Large intestine (tissue), 3 donors: Measurements from ENCODE around the gene LGR6. TPM values are rescaled to one million over a fixed set of nuclear protein-coding genes. Genes with fewer than 3 reads are reported as not detected.

Source experiments
- DNase-seq, 2 donors: peaks; one replicate each; pipeline versions ENCODE4 v3.0.0 to v3.0.0-alpha.2; 2013
- H3K27ac ChIP-seq: one replicate; pipeline ENCODE4 v1.5.1; 2013; ENCODE audit warnings: low read length
- H3K27me3 ChIP-seq: 2 replicates; pipeline ENCODE4 v1.6.1; 2013; ENCODE audit warnings: low read length; ENCODE audit not compliant: control insufficient read depth, insufficient read depth
- H3K36me3 ChIP-seq: 2 replicates; pipeline ENCODE4 v1.6.1; 2013; ENCODE audit warnings: low read length; ENCODE audit not compliant: control insufficient read depth, insufficient read depth
- H3K4me1 ChIP-seq: one replicate; pipeline ENCODE4 v1.6.1; 2013; ENCODE audit warnings: low read length; ENCODE audit not compliant: control insufficient read depth, insufficient read depth
- H3K4me3 ChIP-seq: one replicate; pipeline ENCODE4 v1.5.1; 2013; ENCODE audit warnings: low read length
- H3K9me3 ChIP-seq: one replicate; pipeline ENCODE4 v1.6.1; 2013; ENCODE audit warnings: mild to moderate bottlenecking, low read depth, low read length, moderate library complexity; ENCODE audit not compliant: control insufficient read depth
- WGBS: methylation state at CpG from one replicate; pipeline ENCODE4 v1.1.5; 2013; ENCODE audit warnings: low lambda C conversion rate; ENCODE audit not compliant: insufficient coverage; 5-methylcytosine and 5-hydroxymethylcytosine counted together
- polyA plus RNA-seq: library from polyadenylated mRNA; unstranded; fragments of 120-200 nt; gene quantifications from one replicate; pipeline ENCODE4 v1.2.1, GENCODE V29; 2013

The LGR6 gene
- polyA plus RNA-seq, 1 donor = 0.36 TPM

DNA sequence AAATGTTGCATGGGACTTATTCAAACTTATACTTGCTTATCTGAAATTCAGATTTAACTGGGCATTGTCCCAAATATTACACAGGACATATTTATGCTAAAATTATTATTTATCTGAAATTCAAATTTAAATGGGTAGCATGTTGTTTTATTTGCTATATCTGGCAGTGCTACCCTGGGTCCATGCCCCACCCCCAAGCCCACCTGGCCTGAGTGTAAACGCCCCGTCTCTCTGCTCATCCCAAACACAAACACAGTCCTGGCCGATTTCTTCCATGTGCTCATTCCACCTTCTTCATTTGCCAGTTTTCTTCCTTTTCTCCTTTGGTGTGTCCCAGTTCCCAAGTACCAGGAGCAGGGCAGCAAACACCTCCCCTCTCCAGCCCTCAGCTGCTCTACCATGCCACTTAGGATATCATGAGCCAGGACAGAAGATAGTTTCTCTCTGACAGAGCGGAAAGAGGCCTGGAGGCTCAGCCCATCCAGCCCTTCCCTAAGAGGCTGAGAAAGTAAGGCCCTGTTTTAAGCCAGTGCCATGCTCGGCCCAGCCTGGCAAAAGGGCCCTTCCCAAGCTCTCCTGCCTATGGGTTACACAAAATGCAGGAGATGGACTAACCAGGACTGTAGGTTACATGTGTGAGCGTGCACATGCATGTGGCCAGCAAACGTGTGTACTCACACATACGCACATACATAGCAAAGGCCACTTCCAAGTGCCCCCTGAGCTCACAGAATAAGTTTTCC is 78.7 kb downstream of the LGR6 start:
- H3K9me3 ChIP-seq = no peaks in the 10 kb centered on the region
- H3K4me1 ChIP-seq = no peaks in the 10 kb centered on the region
- no peaks in the 10 kb centered on the region for H3K36me3 ChIP-seq
- WGBS = 57% methylated on average over 1 of the region's 8 CpGs
- no peak for DNase-seq
- H3K27ac ChIP-seq = no peak overlapping the region
- no peaks in the 10 kb centered on the region for H3K27me3 ChIP-seq
- H3K4me3 ChIP-seq = no peak overlapping the region

DNA sequence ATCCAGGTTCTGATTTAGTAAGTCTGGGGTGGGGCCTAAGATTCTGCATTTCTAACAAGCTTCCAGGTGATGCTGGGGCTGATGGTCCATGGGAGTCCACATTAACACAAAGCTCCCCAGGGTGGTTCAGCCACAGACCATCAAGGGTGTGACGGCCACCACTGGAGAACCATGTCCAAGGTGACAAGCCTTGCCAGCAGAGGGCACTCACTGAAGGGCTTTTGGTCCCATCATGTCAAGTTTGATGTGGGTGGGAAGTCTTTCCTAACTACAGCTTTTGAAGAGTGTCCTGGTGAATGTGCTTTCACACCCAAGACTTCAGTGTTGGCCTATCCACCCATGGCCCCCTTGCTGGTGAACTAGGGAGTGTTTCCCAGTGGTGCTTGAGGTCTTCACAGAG is 81.0 kb downstream of the LGR6 start:
- WGBS = no CpG with 5 or more reads among the region's 1 CpG
- Histone ChIP-seq H3K27me3 (no peaks in the 10 kb centered on the region), H3K27ac (no peak overlapping the region), H3K36me3 (no peaks in the 10 kb centered on the region), H3K9me3 (no peaks in the 10 kb centered on the region), H3K4me3 (no peak overlapping the region), H3K4me1 (no peaks in the 10 kb centered on the region)
- peak in 1 of 2 donors; percentile 23 for DNase-seq

DNA sequence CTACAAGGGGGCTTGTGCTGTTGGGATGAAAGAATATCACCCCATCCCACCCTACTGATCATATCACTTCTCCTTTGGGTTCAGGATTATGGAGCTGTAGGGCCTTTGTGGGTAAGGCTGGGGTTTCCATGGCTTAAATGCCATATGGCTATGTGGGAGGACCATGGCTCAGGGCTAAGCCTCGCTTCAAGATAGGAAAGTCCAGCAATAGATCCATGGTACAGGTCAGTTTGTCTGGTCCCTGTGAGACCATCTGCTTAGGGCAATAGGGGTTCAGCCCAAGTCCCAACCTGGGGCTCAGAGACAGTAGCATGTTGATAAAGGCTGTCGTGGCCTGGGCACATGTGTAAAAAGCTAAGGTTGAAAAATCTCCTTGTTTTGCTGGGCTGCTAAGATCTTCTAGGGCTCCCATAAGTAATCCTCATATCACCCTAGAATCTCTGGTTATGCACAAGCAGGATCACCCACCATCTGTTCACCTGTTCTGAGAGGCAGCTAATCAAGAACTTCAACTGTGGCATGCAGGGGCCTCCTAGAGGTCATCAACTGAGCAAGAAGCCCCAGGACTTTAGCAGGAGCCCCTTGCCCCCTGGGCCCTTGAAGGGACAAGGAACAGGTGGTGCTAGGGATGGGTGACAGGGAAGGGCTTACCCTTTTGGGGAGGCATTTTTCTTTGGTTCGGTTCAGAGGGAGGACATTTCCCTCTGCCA is 81.6 kb downstream of the LGR6 start:
- WGBS = no CpG with 5 or more reads among the region's 3 CpGs
- Histone ChIP-seq H3K27ac (no peak overlapping the region), H3K4me1 (no peaks in the 10 kb centered on the region), H3K9me3 (no peaks in the 10 kb centered on the region), H3K36me3 (no peaks in the 10 kb centered on the region), H3K27me3 (no peaks in the 10 kb centered on the region), H3K4me3 (no peak overlapping the region)
- DNase-seq = no peak

DNA sequence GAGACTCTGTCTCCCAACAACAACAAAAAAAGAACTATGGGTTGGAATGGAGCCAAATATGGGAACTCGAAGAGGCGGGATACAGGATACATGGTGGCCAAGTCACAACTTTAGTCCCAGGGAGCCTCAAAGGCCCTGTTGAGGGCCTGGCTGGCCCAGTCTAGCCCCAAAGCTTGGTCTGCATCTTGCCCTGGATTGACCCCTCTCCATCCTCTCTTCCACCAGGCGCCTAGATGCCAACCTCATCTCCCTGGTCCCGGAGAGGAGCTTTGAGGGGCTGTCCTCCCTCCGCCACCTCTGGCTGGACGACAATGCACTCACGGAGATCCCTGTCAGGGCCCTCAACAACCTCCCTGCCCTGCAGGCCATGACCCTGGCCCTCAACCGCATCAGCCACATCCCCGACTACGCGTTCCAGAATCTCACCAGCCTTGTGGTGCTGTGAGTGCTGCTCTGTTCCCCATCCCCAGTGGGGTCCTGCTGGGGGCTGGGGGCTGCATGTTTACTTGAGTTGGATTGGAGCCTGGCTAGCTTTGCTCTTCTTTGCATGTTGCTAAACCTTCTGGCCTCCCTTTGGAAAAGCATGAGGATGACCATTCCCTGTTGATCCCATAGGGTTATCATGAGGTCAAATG is 82.6 kb downstream of the LGR6 start:
- Histone ChIP-seq H3K27ac (no peak overlapping the region), H3K36me3 (no peaks in the 10 kb centered on the region), H3K9me3 (no peaks in the 10 kb centered on the region), H3K4me3 (no peak overlapping the region), H3K4me1 (no peaks in the 10 kb centered on the region), H3K27me3 (no peaks in the 10 kb centered on the region)
- no peak for DNase-seq
- no CpG with 5 or more reads among the region's 11 CpGs for WGBS

DNA sequence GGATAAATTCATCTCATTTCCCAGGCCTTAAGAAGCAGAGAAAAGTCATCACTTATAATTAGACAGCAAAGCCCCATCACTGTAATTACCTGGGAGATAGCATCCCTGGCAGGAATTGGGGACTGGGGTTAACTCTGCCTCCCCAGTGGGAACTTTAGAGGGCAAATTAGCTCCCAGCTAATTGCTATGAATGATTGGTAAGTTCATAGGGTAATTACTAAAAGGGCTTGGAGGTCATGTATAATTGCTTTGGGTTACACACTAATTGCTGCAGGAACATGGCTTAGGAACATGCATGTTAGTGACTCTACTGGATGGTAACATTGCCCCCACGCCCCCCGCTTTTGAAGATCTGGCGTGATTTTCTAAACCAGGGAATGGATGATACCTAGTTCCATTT is 83.3 kb downstream of the LGR6 start:
- no peak for DNase-seq
- no peaks in the 10 kb centered on the region for H3K36me3 ChIP-seq

DNA sequence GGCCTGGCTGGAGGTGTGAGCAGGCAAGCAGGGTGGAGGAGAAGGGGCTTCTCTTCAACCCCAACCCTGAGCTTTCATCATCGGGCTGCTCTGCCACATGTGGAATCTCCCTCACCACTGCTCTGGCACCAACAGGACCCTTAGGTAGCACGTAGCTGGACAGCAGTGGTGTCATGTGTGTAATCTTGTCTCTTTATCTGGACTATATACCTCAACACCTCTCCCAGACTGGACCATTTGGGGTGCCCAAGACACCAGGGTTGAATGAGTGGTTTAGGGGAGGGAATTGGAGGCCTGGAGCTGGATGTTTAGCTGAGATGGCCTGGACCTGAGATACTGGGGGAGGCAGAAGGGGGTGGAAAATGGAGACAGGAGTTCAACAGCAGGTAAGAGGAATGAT is 85.2 kb downstream of the LGR6 start:
- Histone ChIP-seq H3K4me1 (no peaks in the 10 kb centered on the region), H3K27me3 (no peaks in the 10 kb centered on the region), H3K27ac (no peak overlapping the region), H3K36me3 (no peaks in the 10 kb centered on the region), H3K9me3 (no peaks in the 10 kb centered on the region), H3K4me3 (no peak overlapping the region)
- no CpG with 5 or more reads among the region's 2 CpGs for WGBS
- no peak for DNase-seq

More for the DNA sequence above, 83.3 kb downstream of the LGR6 start:
- Histone ChIP-seq H3K27ac (no peak overlapping the region), H3K9me3 (no peaks in the 10 kb centered on the region), H3K4me3 (no peak overlapping the region), H3K27me3 (no peaks in the 10 kb centered on the region), H3K4me1 (no peaks in the 10 kb centered on the region)
- no CpG with 5 or more reads among the region's 3 CpGs for WGBS

DNA sequence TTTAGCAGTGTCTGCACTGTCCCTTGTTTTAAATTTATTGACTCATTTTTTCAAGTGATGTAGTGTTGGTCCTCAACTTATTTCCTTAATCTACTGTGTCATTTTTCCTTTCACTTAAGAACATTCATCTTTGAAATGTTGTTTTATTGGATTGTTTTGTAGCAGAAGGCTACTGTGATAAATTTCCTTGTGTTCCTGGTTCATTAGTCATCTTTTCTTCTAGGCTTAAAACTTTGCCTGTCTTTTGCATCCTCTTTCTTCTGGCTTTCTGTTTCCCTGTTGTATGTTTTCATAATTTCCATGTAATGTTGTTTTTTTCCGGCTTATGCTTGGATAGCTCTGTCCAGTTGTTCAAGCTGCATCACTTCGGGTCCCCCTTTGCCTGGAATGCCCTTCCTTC is 86.2 kb downstream of the LGR6 start:
- Histone ChIP-seq H3K4me3 (no peak overlapping the region), H3K27ac (no peak overlapping the region), H3K27me3 (no peaks in the 10 kb centered on the region), H3K4me1 (no peaks in the 10 kb centered on the region), H3K9me3 (no peaks in the 10 kb centered on the region), H3K36me3 (no peaks in the 10 kb centered on the region)
- no peak for DNase-seq
- WGBS = 90% methylated on average over 2 of the region's 2 CpGs

DNA sequence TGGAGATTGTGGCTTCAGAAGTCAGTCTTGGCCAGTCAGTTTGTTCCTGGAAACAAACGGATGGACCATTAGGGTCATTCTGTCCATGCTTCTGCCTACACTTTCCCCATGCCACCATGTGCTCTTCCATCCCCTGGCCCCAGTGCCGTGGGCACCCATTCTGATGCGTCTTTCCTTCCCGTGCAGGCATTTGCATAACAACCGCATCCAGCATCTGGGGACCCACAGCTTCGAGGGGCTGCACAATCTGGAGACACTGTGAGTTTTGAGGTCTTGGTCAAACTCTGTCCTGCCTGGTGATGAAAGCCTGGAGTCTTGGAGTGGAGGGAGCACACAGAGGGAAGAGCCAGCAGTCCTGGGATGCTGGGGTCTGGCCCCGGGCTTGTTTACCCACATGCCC is 87.0 kb downstream of the LGR6 start:
- Histone ChIP-seq H3K27ac (no peak overlapping the region), H3K4me1 (no peaks in the 10 kb centered on the region), H3K9me3 (no peaks in the 10 kb centered on the region), H3K27me3 (no peaks in the 10 kb centered on the region), H3K4me3 (no peak overlapping the region), H3K36me3 (no peaks in the 10 kb centered on the region)
- no CpG with 5 or more reads among the region's 7 CpGs for WGBS
- DNase-seq = no peak

DNA sequence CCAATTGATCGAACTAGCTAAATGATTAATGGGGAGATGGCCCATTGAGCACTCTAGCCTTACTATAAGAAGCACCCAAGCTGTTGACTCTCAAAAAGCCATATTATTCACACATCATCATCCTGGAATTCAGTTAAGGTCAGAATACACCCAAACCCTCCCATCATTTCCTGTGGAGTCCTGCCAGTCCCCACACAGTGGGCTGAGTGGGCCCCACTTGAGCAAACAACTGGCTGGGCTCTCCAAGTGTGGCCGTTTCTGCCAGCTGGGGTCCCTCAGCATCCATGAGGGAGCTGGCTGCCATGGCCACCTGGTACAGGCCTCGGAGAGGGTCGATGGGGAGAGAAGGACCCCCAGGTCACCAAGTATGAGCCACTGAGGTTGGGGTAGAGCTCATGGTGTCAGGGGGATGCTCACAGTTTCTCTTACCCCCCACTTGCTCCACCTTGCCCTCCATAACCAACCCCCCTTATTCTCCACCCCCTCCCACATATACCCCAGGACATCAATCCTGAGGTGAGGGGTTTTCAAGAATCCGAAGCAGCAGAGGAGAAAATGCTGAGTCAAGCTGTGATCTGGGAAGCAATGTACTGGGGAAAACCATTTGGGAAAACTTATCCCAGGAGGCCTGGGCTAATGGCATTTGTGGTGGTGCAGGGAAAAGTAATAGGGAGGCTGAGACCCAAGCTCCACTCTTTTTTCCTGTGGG is 87.9 kb downstream of the LGR6 start:
- Histone ChIP-seq H3K4me3 (no peak overlapping the region), H3K36me3 (no peaks in the 10 kb centered on the region), H3K27me3 (no peaks in the 10 kb centered on the region), H3K27ac (no peak overlapping the region), H3K4me1 (no peaks in the 10 kb centered on the region), H3K9me3 (no peaks in the 10 kb centered on the region)
- WGBS = no CpG with 5 or more reads among the region's 5 CpGs
- DNase-seq = no peak

DNA sequence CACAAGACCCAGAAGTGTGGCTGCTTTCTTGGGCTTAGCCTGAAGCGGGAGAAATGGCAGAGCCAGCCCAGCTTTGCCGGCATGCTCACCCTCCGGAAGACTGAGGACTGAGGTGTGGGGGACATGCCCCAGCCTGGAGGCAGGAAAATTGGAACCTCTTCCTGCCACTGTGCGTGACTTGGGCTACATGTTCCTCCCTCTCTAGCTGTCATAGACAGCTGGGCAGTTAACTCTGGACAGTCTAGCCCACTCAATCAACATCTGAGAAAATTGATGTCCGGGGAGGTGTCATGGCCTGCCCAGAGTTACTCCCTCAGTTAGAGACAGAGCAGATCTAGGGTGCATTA is 88.4 kb downstream of the LGR6 start:
- no CpG with 5 or more reads among the region's 5 CpGs for WGBS
- no peak overlapping the region for H3K27ac ChIP-seq
- H3K27me3 ChIP-seq = no peaks in the 10 kb centered on the region
- no peak for DNase-seq
- H3K4me1 ChIP-seq = peaks cover 5% of the 10 kb centered on the region
- no peak overlapping the region for H3K4me3 ChIP-seq
- H3K36me3 ChIP-seq = no peaks in the 10 kb centered on the region
- H3K9me3 ChIP-seq = no peaks in the 10 kb centered on the region
